HG03135 (cell line): ENCODE results near the gene KCTD16.

Experiments
- ATAC-seq: cut with Tn5 transposase; IDR thresholded peaks from one replicate; pipeline ENCODE4 v1.9.1; 2021; ENCODE audit warnings: mild to moderate bottlenecking, moderate library complexity; ENCODE audit not compliant: unreplicated experiment

Gene KCTD16

GRCh38 chr5:144170276-144171024 lies at the start of gene KCTD16, which contains the start of gene YIPF5:
TSS of gene KCTD16 (plus strand) at chr5:144170873.
TSS of gene YIPF5 (minus strand) at chr5:144170659. CDS start at chr5:144169955, 704 bp downstream.
- peak; percentile 99 for ATAC-seq

GRCh38 chr5:144121577-144121976 lies 49.1 kb upstream of the KCTD16 start:
- no peak for ATAC-seq

GRCh38 chr5:144122081-144122480 lies 48.6 kb upstream of the KCTD16 start:
- no peak for ATAC-seq

- no peak for ATAC-seq
Observed at GRCh38 chr5:144122641-144123040, 48.0 kb upstream of the KCTD16 start.

GRCh38 chr5:144125163-144125726 lies 45.4 kb upstream of the KCTD16 start:
- no peak for ATAC-seq

- ATAC-seq, result no peak
Observed at GRCh38 chr5:144126707-144127106, 44.0 kb upstream of the KCTD16 start.

- no peak for ATAC-seq
Observed at GRCh38 chr5:144128844-144129243, 41.8 kb upstream of the KCTD16 start.

GRCh38 chr5:144130306-144130705 lies 40.4 kb upstream of the KCTD16 start:
- ATAC-seq, result no peak

GRCh38 chr5:144131261-144131660 lies 39.4 kb upstream of the KCTD16 start:
- ATAC-seq, result no peak

- no peak for ATAC-seq
Observed at GRCh38 chr5:144133050-144133633, 37.5 kb upstream of the KCTD16 start.

- no peak for ATAC-seq
Observed at GRCh38 chr5:144134194-144134826, 36.4 kb upstream of the KCTD16 start.

GRCh38 chr5:144135113-144135762 lies 35.4 kb upstream of the KCTD16 start:
- no peak for ATAC-seq

GRCh38 chr5:144139586-144139985 lies 31.1 kb upstream of the KCTD16 start:
- no peak for ATAC-seq

GRCh38 chr5:144141585-144141984 lies 29.1 kb upstream of the KCTD16 start:
- ATAC-seq, result no peak

- peak; percentile 98 for ATAC-seq
Observed at GRCh38 chr5:144142139-144142823, 28.4 kb upstream of the KCTD16 start.

GRCh38 chr5:144142824-144143162 lies 27.9 kb upstream of the KCTD16 start:
- ATAC-seq, result peak; percentile 7

- ATAC-seq, result no peak
Observed at GRCh38 chr5:144143625-144144024, 27.0 kb upstream of the KCTD16 start.

GRCh38 chr5:144144956-144145751 lies 25.5 kb upstream of the KCTD16 start:
- ATAC-seq, result no peak

- ATAC-seq, result no peak
Observed at GRCh38 chr5:144151026-144151425, 19.6 kb upstream of the KCTD16 start.

GRCh38 chr5:144156767-144157171 lies 13.9 kb upstream of the KCTD16 start:
- ATAC-seq, result no peak
